Measurements from ENCODE around the gene SLC7A9. TPM values are rescaled to one million over a fixed set of nuclear protein-coding genes. Genes with fewer than 3 reads are reported as not detected.

The SLC7A9 gene
- polyA plus RNA-seq, 2 of the 4 experiments (the other 2 are of a cell fraction) = 0.50 to 0.62 TPM

- no peak for TF ChIP-seq FOSB (CRISPR knock-in tag; IDR thresholded peaks at IDR 0.05)
- no peak for TF ChIP-seq HDAC2 (IDR thresholded peaks at IDR 0.05)
- TF ChIP-seq ESRRA (IDR thresholded peaks at IDR 0.05; ENCODE audit: borderline replicate concordance, low read length) = no peak
Measured at GRCh38 chr19:32865326-32865725, 4.2 kb downstream of the SLC7A9 start (continued).

- Histone ChIP-seq H3K27ac (no peak overlapping the region), H3K4me3 (no peak overlapping the region), H3K4me2 (no peak overlapping the region), H3K4me1 (no peaks in the 10 kb centered on the region), H3K9me3 (no peaks in the 10 kb centered on the region)
- ChIA-PET POLR2A (no interaction called here), CTCF (interaction anchor here (0.6 to 1.5 kb wide), 4 partner anchors 9 to 92 kb away, joined by 3 to 6 read pairs (median 4); no protein-coding TSS in a partner anchor)
- 80% methylated on average over 35 of the region's 35 CpGs for WGBS (ENCODE audit: missing lambda C conversion rate)
- ATAC-seq = no peak
- FAIRE-seq = no peak
- no peak for TF ChIP-seq RAD21 (conservative IDR thresholded peaks at IDR 0.05 in 1 of 2, IDR thresholded peaks at IDR 0.05 in 1 of 2)
- no peak for TF ChIP-seq CBX8 (IDR thresholded peaks at IDR 0.05)
- DNase-seq (ENCODE audit: low read depth in 1 of 2, low spot score in 1 of 2) = no peak
Measured at GRCh38 chr19:32864318-32865007, 5.1 kb downstream of the SLC7A9 start.

GRCh38 chr19:32863841-32864240 is 5.7 kb downstream of the SLC7A9 start:
- ATAC-seq = no peak

GRCh38 chr19:32863301-32863700 is 6.3 kb downstream of the SLC7A9 start:
- no peaks in the 10 kb centered on the region for H3K4me1 ChIP-seq
- WGBS (ENCODE audit: missing lambda C conversion rate) = 73% methylated on average over 8 of the region's 8 CpGs
- no peak overlapping the region for H3K4me3 ChIP-seq
- TF ChIP-seq CBX2 (IDR thresholded peaks at IDR 0.05; ENCODE audit: borderline replicate concordance, low read depth) (no peak), RARB (CRISPR knock-in tag; IDR thresholded peaks at IDR 0.05) (no peak), MAZ (IDR thresholded peaks at IDR 0.05; ENCODE audit: borderline replicate concordance, low read depth, low read length) (no peak), PBX3 (IDR thresholded peaks at IDR 0.05) (no peak), HES2 (IDR thresholded peaks at IDR 0.05) (no peak), CTCF (IDR thresholded peaks at IDR 0.05) (no peak), ZSCAN20 (CRISPR knock-in tag; IDR thresholded peaks at IDR 0.05) (no peak), HOXB13 (CRISPR knock-in tag; IDR thresholded peaks at IDR 0.05; ENCODE audit: low read depth) (no peak), FOSB (CRISPR knock-in tag; IDR thresholded peaks at IDR 0.05) (no peak), HOXB5 (CRISPR knock-in tag; IDR thresholded peaks at IDR 0.05) (no peak), JUN (IDR thresholded peaks at IDR 0.05) (no peak), NPAS2 (CRISPR knock-in tag; IDR thresholded peaks at IDR 0.05; ENCODE audit: borderline replicate concordance) (no peak), RAD21 (conservative IDR thresholded peaks at IDR 0.05 in 1 of 2, IDR thresholded peaks at IDR 0.05 in 1 of 2) (no peak), KDM5A (IDR thresholded peaks at IDR 0.05) (no peak), ESRRA (IDR thresholded peaks at IDR 0.05; ENCODE audit: borderline replicate concordance, low read length) (no peak), TP53 (CRISPR knock-in tag; IDR thresholded peaks at IDR 0.05) (no peak), REST (IDR thresholded peaks at IDR 0.05) (no peak), JUNB (IDR thresholded peaks at IDR 0.05) (no peak)
- FAIRE-seq = no peak
- POLR2A ChIA-PET = no interaction called here
- H3K27ac ChIP-seq = no peak overlapping the region
- H3K9me3 ChIP-seq = no peaks in the 10 kb centered on the region
- ATAC-seq = no peak
- H3K4me2 ChIP-seq = no peak overlapping the region
- DNase-seq (ENCODE audit: low read depth in 1 of 2, low spot score in 1 of 2) = no peak
- CTCF ChIA-PET = no interaction called here

More at GRCh38 chr19:32863841-32864240, 5.7 kb downstream of the SLC7A9 start:
- WGBS (ENCODE audit: missing lambda C conversion rate) = 70% methylated on average over 13 of the region's 13 CpGs
- ChIA-PET POLR2A (no interaction called here), CTCF (interaction anchor here (1.5 kb wide), 1 partner anchor 22 kb away, joined by 6 read pairs; no protein-coding TSS in a partner anchor)
- TF ChIP-seq EHF (CRISPR knock-in tag; IDR thresholded peaks at IDR 0.05) = no peak
- no peak overlapping the region for H3K4me2 ChIP-seq
- no peaks in the 10 kb centered on the region for H3K9me3 ChIP-seq
- FAIRE-seq (no peak), DNase-seq (ENCODE audit: low read depth in 1 of 2, low spot score in 1 of 2) (no peak)
- H3K27ac ChIP-seq = no peak overlapping the region
- no peak overlapping the region for H3K4me3 ChIP-seq
- no peaks in the 10 kb centered on the region for H3K4me1 ChIP-seq
